BJ (cell line): Measurements from ENCODE around the gene ZNF174. TPM values are rescaled to one million over a fixed set of nuclear protein-coding genes. Genes with fewer than 3 reads are reported as not detected.

Experiments
- CTCF ChIA-PET: fragments of 350-600 bp; formaldehyde crosslinking; extraction: SDS; loops from one replicate; lab custom pipeline; 2021; ENCODE audit warnings: antibody characterized with exemption, inconsistent platforms; lab: Yijun Ruan, JAX
- POLR2A ChIA-PET: fragments of 300-600 bp; sonication (Branson Sonifier 250); formaldehyde crosslinking; extraction: SDS; loops from one replicate; lab custom pipeline; 2021; ENCODE audit warnings: antibody characterized with exemption; lab: Charles Lee
- DNase-seq: peaks from one replicate; pipeline ENCODE4 v3.0.0-alpha.2; 2011; ENCODE audit warnings: low read depth
- H3K27me3 ChIP-seq: 2 replicates; pipeline ENCODE4 v1.6.0; 2011; ENCODE audit warnings: low read length; ENCODE audit not compliant: control insufficient read depth, insufficient read depth
- H3K36me3 ChIP-seq: 2 replicates; pipeline ENCODE4 v1.5.1; 2011; ENCODE audit warnings: low read length; ENCODE audit not compliant: control insufficient read depth, insufficient read depth
- H3K4me3 ChIP-seq: 2 replicates; pipeline ENCODE4 v1.5.1; 2011; ENCODE audit warnings: low read depth, mild to moderate bottlenecking, control low read depth, low read length
- CTCF ChIP-seq: IDR thresholded peaks from 2 replicates; pipeline ENCODE4 v1.5.1; 2011; ENCODE audit warnings: low read depth, mild to moderate bottlenecking, control low read depth, inconsistent platforms, low read length, moderate library complexity; ENCODE audit not compliant: insufficient read depth
- polyA plus RNA-seq: library from polyadenylated mRNA; depleted of rRNA; stranded (reverse); fragments of >200 nt; gene quantifications from 2 replicates; pipeline ENCODE4 v1.2.3, GENCODE V29; 2011

The ZNF174 gene
- polyA plus RNA-seq, 1 experiment = 10.6 TPM

- DNase-seq = no peak
- ChIA-PET POLR2A (no interaction called here), CTCF (no interaction called here)
- H3K36me3 ChIP-seq = peaks cover 22% of the 10 kb centered on the region
- no peak overlapping the region for H3K4me3 ChIP-seq
- H3K27me3 ChIP-seq = no peaks in the 10 kb centered on the region
- TF ChIP-seq CTCF = no peak
Observed at GRCh38 chr16:3383045-3383448, 18.0 kb upstream of the ZNF174 start.

- Histone ChIP-seq H3K36me3 (peaks cover 24% of the 10 kb centered on the region), H3K27me3 (no peaks in the 10 kb centered on the region), H3K4me3 (no peak overlapping the region)
- POLR2A ChIA-PET = no interaction called here
- CTCF ChIA-PET = no interaction called here
- TF ChIP-seq CTCF = no peak
- DNase-seq = no peak
Observed at GRCh38 chr16:3388325-3388724, 12.7 kb upstream of the ZNF174 start.

GRCh38 chr16:3389663-3390338 lies 11.2 kb upstream of the ZNF174 start:
- no peak for DNase-seq
- ChIA-PET CTCF (no interaction called here), POLR2A (no interaction called here)
- H3K4me3 ChIP-seq = no peak overlapping the region
- peaks cover 20% of the 10 kb centered on the region for H3K36me3 ChIP-seq
- no peaks in the 10 kb centered on the region for H3K27me3 ChIP-seq
- TF ChIP-seq CTCF = no peak

- peaks cover 10% of the 10 kb centered on the region for H3K36me3 ChIP-seq
- H3K27me3 ChIP-seq = no peaks in the 10 kb centered on the region
- TF ChIP-seq CTCF = no peak
- CTCF ChIA-PET = interaction anchor here (1.5 to 1.8 kb wide), 2 partner anchors 44 to 100 kb away, joined by 3 to 7 read pairs; partner anchors contain the start of gene CLUAP1
- POLR2A ChIA-PET = interaction anchor here (0.6 kb wide), 1 partner anchor 43 kb away, joined by 4 read pairs; the partner anchor contains the start of genes NAA60 and ZNF597
- peak overlapping the region; percentile 95 for H3K4me3 ChIP-seq
- DNase-seq = no peak
Observed at GRCh38 chr16:3400446-3400778, 603 bp upstream of the ZNF174 start.

GRCh38 chr16:3401719-3402397 lies 843 bp downstream of the ZNF174 start:
- POLR2A ChIA-PET = no interaction called here
- no peak for DNase-seq
- no peaks in the 10 kb centered on the region for H3K27me3 ChIP-seq
- H3K36me3 ChIP-seq = peaks cover 9% of the 10 kb centered on the region
- no peak for TF ChIP-seq CTCF
- H3K4me3 ChIP-seq = peak overlapping the region; percentile 95
- CTCF ChIA-PET = interaction anchor here (1.5 to 1.8 kb wide), 2 partner anchors 43 to 99 kb away, joined by 3 to 7 read pairs; partner anchors contain the start of gene CLUAP1
